Caco-2 (cell line): ENCODE results near the gene MMS22L. TPM values are rescaled to one million over a fixed set of nuclear protein-coding genes. Genes with fewer than 3 reads are reported as not detected.

Source experiments
- BruUV-seq: library from RNA; stranded (reverse); fragments of 400-500 nt; replicated peaks from 2 replicates; lab custom pipeline; 2021; lab: Mats Ljungman, UMichigan
- CTCF ChIA-PET: fragments of 300-600 bp; sonication (Branson Sonifier 250); formaldehyde crosslinking; loops from one replicate; lab custom pipeline; 2022; ENCODE audit warnings: antibody characterized with exemption; lab: Charles Lee
- POLR2A ChIA-PET: fragments of 300-600 bp; sonication (Branson Sonifier 250); formaldehyde crosslinking; loops from one replicate; lab custom pipeline; 2022; ENCODE audit warnings: antibody characterized with exemption; lab: Charles Lee
- DNase-seq, 2 experiments: peaks; one replicate each; pipeline versions ENCODE4 v3.0.0 to v3.0.0-alpha.2; 2020 to 2022
- H3K27me3 ChIP-seq: replicated peaks from 2 replicates; pipeline ENCODE4 v1.6.0; 2011; ENCODE audit warnings: low read length; ENCODE audit not compliant: control insufficient read depth, insufficient read depth
- H3K36me3 ChIP-seq: 2 replicates; pipeline ENCODE4 v1.5.1; 2011; ENCODE audit warnings: low read length; ENCODE audit not compliant: control insufficient read depth, insufficient read depth
- H3K4me1 ChIP-seq: fragments of 250-450 bp; sonication (Bioruptor Pico); 2 replicates; pipeline ENCODE4 v1.5.1; 2020; ENCODE audit warnings: mild to moderate bottlenecking
- H3K4me3 ChIP-seq: 2 replicates; pipeline ENCODE4 v1.5.1; 2011; ENCODE audit warnings: low read depth, mild to moderate bottlenecking, control low read depth, low read length
- H3K9me3 ChIP-seq: fragments of 250-450 bp; sonication (Bioruptor Pico); 2 replicates; pipeline ENCODE4 v1.5.1; 2020; ENCODE audit warnings: mild to moderate bottlenecking, moderate library complexity
- H3K27ac Mint-ChIP-seq: one replicate; pipeline ENCODE4 v1.8.0; 2022; ENCODE audit warnings: mixed read lengths; ENCODE audit not compliant: unreplicated experiment
- H3K27me3 Mint-ChIP-seq: one replicate; pipeline ENCODE4 v1.8.0; 2022; ENCODE audit warnings: mixed read lengths; ENCODE audit not compliant: insufficient read depth, unreplicated experiment
- H3K36me3 Mint-ChIP-seq: one replicate; pipeline ENCODE4 v1.8.0; 2022; ENCODE audit warnings: mild to moderate bottlenecking, mixed read lengths; ENCODE audit not compliant: insufficient read depth, unreplicated experiment
- H3K4me1 Mint-ChIP-seq: one replicate; pipeline ENCODE4 v1.8.0; 2022; ENCODE audit warnings: low read depth, mixed read lengths; ENCODE audit not compliant: unreplicated experiment
- H3K4me3 Mint-ChIP-seq: one replicate; pipeline ENCODE4 v1.8.0; 2022; ENCODE audit warnings: mild to moderate bottlenecking, moderate library complexity, mixed read lengths; ENCODE audit not compliant: unreplicated experiment
- H3K9me3 Mint-ChIP-seq: one replicate; pipeline ENCODE4 v1.8.0; 2022; ENCODE audit warnings: mixed read lengths; ENCODE audit not compliant: unreplicated experiment
- CTCF ChIP-seq, 2 experiments: fragments of 200-600 bp in 1 of 2; IDR thresholded peaks; 1 replicate in 1 of 2; 2 replicates in 1 of 2; pipeline versions ENCODE4 v1.5.1 to v1.8.0; 2011 to 2022; ENCODE audit warnings: antibody characterized with exemption in 1 of 2, control low read depth in 1 of 2, inconsistent platforms in 1 of 2, low read depth in 1 of 2, low read length in 1 of 2, mild to moderate bottlenecking in 1 of 2, moderate library complexity in 1 of 2; ENCODE audit not compliant: insufficient read depth in 1 of 2, severe bottlenecking in 1 of 2, unreplicated experiment in 1 of 2
- intact Hi-C: fragments of 100-400 bp; cut with micrococcal nuclease; formaldehyde crosslinking; loops from one replicate; pipeline ENCODE4 v1.10.0; 2022; ENCODE audit not compliant: unreplicated experiment
- total RNA-seq: library from RNA; stranded (reverse); gene quantifications from 2 replicates; pipeline ENCODE4 v1.2.3, GENCODE V29; 2022

The MMS22L gene
- total RNA-seq, 1 experiment from 2014 or later = 32.1 TPM

- ChIA-PET POLR2A (no interaction called here), CTCF (no interaction called here)
- Histone ChIP-seq H3K27me3 (no peaks in the 10 kb centered on the region), H3K4me3 (no peak overlapping the region), H3K4me1 (no peaks in the 10 kb centered on the region), H3K9me3 (no peaks in the 10 kb centered on the region), H3K36me3 (no peaks in the 10 kb centered on the region)
- no peak for DNase-seq
- Mint-ChIP-seq H3K27me3 (peaks cover 8% of the 10 kb centered on the region), H3K9me3 (no peaks in the 10 kb centered on the region), H3K4me3 (no peak overlapping the region), H3K36me3 (no peaks in the 10 kb centered on the region), H3K4me1 (no peaks in the 10 kb centered on the region), H3K27ac (no peak overlapping the region)
- intact Hi-C loops = no loop called here
- no TSS peak for BruUV-seq
- no peak for TF ChIP-seq CTCF (IDR thresholded peaks at IDR 0.05; ENCODE audit: insufficient read depth in 1 of 2, low read depth in 1 of 2, low read length in 1 of 2, severe bottlenecking in 1 of 2, unreplicated experiment in 1 of 2)
Observed at GRCh38 chr6:97097068-97098047, 185.7 kb downstream of the MMS22L start.

GRCh38 chr6:97095311-97095850 lies 187.6 kb downstream of the MMS22L start:
- Mint-ChIP-seq H3K4me3 (no peak overlapping the region), H3K9me3 (no peaks in the 10 kb centered on the region), H3K27me3 (peaks cover 9% of the 10 kb centered on the region), H3K27ac (no peak overlapping the region), H3K4me1 (no peaks in the 10 kb centered on the region), H3K36me3 (no peaks in the 10 kb centered on the region)
- CTCF ChIA-PET = no interaction called here
- H3K27me3 ChIP-seq = no peaks in the 10 kb centered on the region
- no peak overlapping the region for H3K4me3 ChIP-seq
- H3K36me3 ChIP-seq = no peaks in the 10 kb centered on the region
- POLR2A ChIA-PET = no interaction called here
- intact Hi-C loops = no loop called here
- BruUV-seq = no TSS peak
- no peak for DNase-seq
- H3K4me1 ChIP-seq = no peaks in the 10 kb centered on the region
- H3K9me3 ChIP-seq = no peaks in the 10 kb centered on the region
- TF ChIP-seq CTCF (IDR thresholded peaks at IDR 0.05; ENCODE audit: insufficient read depth in 1 of 2, low read depth in 1 of 2, low read length in 1 of 2, severe bottlenecking in 1 of 2, unreplicated experiment in 1 of 2) = no peak

GRCh38 chr6:97094376-97094775 lies 188.6 kb downstream of the MMS22L start:
- no peaks in the 10 kb centered on the region for H3K36me3 ChIP-seq
- no peak for DNase-seq
- ChIA-PET POLR2A (no interaction called here), CTCF (no interaction called here)
- TF ChIP-seq CTCF (IDR thresholded peaks at IDR 0.05; ENCODE audit: insufficient read depth in 1 of 2, low read depth in 1 of 2, low read length in 1 of 2, severe bottlenecking in 1 of 2, unreplicated experiment in 1 of 2) = no peak
- no TSS peak for BruUV-seq
- Mint-ChIP-seq H3K27ac (no peak overlapping the region), H3K36me3 (no peaks in the 10 kb centered on the region), H3K27me3 (peaks cover 7% of the 10 kb centered on the region), H3K4me1 (no peaks in the 10 kb centered on the region), H3K9me3 (no peaks in the 10 kb centered on the region), H3K4me3 (no peak overlapping the region)
- intact Hi-C loops = no loop called here
- H3K9me3 ChIP-seq = no peaks in the 10 kb centered on the region
- H3K27me3 ChIP-seq = no peaks in the 10 kb centered on the region
- H3K4me1 ChIP-seq = no peaks in the 10 kb centered on the region
- no peak overlapping the region for H3K4me3 ChIP-seq
